SH-SY5Y (cell line): ENCODE results near the gene NLRP13.

Experiments
- GATA2 ChIP-seq: IDR thresholded peaks from 2 replicates; pipeline ENCODE4 v1.6.1; 2011; ENCODE audit warnings: mild to moderate bottlenecking, low read depth, low read length
- GATA3 ChIP-seq: IDR thresholded peaks from 2 replicates; pipeline ENCODE4 v1.6.1; 2011; ENCODE audit warnings: low read depth, mild to moderate bottlenecking, low read length, moderate library complexity

DNA sequence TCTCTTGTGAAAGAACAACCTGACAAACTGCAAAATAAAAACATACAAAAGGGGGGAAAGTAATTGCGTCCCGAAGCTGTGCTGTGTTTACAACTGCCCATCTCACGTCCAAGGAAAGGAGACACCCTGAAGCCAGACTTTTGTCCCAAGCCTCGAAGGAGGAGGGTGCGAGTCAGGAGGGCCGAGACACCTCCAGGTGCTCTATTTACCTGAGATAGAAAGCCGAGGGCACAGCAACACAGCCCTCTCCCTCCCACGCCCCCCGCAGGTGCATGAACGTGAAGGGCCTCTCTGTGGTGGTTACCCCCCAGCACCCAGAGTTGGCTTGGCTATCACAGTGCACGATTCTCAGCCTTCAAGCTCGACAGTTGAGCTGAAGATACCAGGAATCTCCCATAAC lies 33.2 kb downstream of the NLRP13 start:
- TF ChIP-seq GATA2 (no peak), GATA3 (no peak)
